ENCODE data around the gene HYAL4.

GRCh38 chr7:123864966-123865365, 20.0 kb downstream of the HYAL4 start:
- TF ChIP-seq, protein P1, sequence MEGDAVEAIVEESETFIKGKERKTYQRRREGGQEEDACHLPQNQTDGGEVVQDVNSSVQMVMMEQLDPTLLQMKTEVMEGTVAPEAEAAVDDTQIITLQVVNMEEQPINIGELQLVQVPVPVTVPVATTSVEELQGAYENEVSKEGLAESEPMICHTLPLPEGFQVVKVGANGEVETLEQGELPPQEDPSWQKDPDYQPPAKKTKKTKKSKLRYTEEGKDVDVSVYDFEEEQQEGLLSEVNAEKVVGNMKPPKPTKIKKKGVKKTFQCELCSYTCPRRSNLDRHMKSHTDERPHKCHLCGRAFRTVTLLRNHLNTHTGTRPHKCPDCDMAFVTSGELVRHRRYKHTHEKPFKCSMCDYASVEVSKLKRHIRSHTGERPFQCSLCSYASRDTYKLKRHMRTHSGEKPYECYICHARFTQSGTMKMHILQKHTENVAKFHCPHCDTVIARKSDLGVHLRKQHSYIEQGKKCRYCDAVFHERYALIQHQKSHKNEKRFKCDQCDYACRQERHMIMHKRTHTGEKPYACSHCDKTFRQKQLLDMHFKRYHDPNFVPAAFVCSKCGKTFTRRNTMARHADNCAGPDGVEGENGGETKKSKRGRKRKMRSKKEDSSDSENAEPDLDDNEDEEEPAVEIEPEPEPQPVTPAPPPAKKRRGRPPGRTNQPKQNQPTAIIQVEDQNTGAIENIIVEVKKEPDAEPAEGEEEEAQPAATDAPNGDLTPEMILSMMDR (IDR thresholded peaks at IDR 0.05) = no peak
- no peak for TF ChIP-seq POLR2A (IDR thresholded peaks at IDR 0.05)

Measured in uterus (tissue), 2 donors.